Endothelial cell of hepatic sinusoid (primary cell): ENCODE measurements around the gene KPNA4.
"Not testable (repeated sequence)": the region's sequence is repeated elsewhere in the genome, so short reads cannot be mapped to it uniquely, and the experiment has no call there.

Experiments used
- in situ Hi-C: cut with HindIII; loops from 2 replicates; pipeline ENCODE4 v1.10.0; 2017; ENCODE audit warnings: low sequenced_read_pairs

Gene KPNA4

GRCh38 chr3:160565442-160566403 is at the start of gene KPNA4:
Gene KPNA4, minus strand, starts transcription at chr3:160565571. Its CDS starts 289 bp downstream, at chr3:160565282.
- in situ Hi-C loops: no loop called here

DNA sequence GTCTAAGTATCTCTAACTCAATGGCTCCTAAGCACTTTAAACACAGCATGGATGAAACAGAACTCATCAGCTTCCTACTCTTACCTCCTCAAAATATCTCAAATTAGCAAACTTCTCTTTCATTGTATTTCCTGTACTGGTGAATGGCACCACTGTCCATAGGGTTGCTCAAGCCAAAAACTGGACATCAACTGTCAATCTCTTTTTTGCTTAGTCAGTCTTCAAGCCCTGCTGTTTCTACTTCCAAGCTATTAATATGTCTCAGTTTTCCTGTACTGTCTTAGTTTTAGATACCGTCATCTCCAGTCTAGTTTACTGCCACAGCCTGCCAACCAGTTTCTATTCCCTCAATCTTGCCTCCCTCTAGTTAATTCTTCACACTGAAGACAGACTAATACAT is 48.3 kb upstream of the KPNA4 start:
- in situ Hi-C loops: no loop called here

DNA sequence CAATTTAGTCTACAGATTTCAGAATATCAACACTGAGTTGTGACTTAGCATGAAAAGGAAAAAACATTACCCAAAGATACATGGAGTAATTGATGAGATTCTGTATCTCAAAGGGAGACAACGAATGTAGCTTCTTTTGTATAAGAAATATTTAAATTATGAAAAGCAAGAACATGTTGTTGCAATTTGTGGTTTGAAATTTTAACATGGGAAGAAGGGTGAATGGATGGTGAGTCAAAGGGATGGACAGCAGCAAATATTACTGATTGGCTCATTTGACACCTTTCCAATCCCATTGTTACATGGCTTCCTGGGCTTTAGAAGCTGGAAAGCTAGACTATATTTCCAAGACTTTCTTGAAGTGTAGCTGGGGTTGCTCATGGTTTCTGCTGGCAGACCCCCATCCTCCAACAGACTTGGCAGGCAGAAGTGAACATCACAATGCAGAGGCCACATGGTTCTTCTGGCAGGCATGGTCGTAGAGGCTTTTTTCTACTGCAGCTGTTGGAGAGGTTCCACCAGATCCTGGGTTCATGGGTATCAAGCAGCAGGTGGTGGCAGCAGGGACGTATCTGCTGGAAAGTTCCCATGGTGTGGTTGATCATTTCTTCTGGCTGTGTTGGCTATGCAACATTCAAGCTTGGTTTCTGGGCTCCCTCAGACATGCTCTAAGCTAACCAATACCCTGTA is 47.2 kb upstream of the KPNA4 start:
- in situ Hi-C loops: no loop called here

GRCh38 chr3:160611141-160611540 is 45.8 kb upstream of the KPNA4 start:
- in situ Hi-C loops: no loop called here

DNA sequence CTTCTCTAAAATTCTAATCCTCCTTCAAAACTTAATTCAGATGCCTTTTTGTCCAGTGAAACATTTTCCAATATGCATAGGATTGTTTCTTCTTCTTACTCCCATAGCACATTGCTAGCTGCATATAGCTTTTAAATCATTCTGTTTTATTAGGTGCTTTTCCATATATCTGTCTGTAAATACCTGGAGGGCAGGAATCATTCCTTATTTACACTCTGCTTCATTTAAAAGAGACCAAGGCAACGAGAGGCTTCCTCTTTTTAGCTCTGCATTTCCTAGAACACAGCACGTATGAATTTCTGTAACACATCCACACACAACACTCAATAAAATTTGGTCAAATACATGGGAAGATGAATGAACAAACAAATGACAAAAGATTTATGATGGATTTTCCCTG is 43.5 kb upstream of the KPNA4 start:
- in situ Hi-C loops: no loop called here

DNA sequence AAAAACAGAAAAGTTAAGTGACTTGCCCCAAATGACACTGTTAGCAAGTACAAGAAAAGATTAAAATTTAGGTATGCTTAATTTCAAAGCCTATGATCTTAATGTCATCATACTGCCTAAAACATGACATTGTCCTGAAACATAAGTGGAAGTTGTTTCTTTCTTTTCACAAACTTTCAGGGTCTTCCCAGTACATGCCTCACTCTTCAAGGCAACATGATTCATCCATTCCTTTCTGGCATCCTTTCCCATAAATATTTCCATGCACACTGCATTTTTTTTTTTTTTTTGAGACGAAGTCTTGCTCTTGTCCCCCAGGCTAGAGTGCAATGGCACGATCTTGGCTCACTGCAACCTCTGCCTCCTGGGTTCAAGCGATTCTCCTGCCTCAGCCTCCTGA is 42.5 kb upstream of the KPNA4 start:
- in situ Hi-C loops: no loop called here

DNA sequence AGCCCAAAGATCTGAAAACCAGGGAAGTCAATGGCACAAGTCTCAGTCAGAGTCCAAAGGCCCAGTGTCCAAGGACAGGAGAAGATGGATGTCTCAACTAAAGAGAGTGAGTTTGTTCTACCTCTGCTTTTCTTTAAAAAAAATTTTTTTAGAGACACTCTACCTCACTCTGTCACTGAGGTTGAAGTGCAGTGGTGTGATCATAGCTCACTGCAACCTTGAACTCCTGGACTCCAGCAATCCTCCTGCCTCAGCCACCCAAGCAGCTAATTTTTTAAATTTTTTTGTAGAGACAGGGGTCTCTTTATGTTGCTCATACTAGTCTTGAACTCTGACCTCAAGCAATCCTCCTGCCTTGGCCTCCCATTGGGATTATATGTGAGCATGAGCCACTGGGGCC is 39.9 kb upstream of the KPNA4 start:
- in situ Hi-C loops: no loop called here

GRCh38 chr3:160603845-160604244 is 38.5 kb upstream of the KPNA4 start:
- in situ Hi-C loops: not testable (repeated sequence)

DNA sequence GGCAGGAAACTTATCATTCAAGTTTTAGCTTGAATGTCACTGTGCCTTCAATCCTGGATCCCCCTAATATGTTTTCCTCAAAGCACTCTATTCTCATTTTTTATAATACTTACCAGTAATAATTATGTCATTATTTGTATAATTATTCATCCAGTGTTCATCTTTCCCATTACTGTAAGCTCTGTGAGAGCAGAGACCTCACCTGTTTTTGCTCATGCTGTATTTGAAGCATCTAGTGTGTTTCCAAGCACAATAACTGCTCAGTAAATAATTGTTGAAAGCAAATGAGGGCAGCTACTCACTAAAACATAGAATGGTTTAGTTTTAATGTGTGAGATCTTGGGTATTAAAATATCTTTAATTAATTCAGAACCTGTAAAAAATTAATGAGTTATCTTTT is 36.9 kb upstream of the KPNA4 start:
- in situ Hi-C loops: no loop called here

- in situ Hi-C loops: no loop called here
These were observed 35.9 kb upstream of the KPNA4 start for GRCh38 chr3:160601288-160601687.

DNA sequence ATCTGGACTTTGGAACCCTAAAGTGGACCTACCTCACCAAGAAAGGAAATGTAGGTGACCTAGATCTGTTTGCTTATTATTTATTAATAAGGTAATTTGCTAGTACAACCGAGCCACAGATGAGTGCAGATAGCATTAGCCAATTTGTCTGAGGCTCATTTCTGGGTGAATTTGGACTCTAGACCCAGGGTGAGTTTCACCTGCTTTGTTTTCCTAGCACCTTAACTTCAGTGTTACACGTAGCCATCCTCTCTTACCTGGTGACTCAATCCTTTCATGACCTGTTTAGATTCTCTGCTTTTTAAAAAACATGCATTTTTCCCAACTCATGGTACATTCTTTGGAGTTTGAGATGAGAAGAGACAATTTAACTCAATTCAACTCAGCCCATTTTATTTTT is 33.5 kb upstream of the KPNA4 start:
- in situ Hi-C loops: no loop called here

DNA sequence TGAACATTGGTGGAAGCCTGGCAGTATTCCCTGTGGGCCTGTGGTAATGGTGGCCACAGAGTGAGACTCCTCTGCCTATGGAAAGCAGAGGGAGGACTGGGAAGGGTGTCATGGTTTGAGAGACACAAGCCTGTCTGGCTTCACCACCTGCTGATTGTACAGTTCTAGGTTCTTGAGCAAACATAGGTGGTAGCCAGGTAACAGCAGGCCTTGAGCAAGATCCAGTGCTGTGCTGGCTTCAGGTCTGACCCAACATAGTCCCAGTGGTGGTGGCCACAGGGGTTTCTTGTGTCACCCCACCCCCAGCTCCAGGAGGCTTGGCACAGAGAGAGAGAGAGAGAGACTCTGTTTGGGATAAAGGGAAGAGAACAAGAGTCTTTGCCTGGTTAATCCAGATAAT is 22.7 kb upstream of the KPNA4 start:
- in situ Hi-C loops: no loop called here

GRCh38 chr3:160587105-160587504 is 21.7 kb upstream of the KPNA4 start:
- in situ Hi-C loops: no loop called here

DNA sequence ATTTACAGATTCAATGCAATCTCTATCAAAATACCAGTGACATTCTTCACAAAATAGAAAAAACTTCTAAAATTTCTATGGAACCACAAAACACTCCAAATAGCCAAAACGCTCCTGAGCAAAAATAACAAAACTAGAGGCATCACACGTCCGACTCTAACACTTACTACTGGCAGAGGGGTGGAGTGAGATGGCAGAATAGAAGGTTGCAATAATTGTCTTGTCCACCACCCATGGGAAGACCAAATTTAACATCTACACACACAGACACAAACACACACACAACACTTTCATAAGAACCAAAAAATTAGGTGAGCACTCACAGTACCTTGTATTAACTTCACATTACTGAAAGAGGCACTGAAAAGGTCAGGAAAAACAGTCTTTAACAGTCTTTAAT is 21.3 kb upstream of the KPNA4 start:
- in situ Hi-C loops: no loop called here

DNA sequence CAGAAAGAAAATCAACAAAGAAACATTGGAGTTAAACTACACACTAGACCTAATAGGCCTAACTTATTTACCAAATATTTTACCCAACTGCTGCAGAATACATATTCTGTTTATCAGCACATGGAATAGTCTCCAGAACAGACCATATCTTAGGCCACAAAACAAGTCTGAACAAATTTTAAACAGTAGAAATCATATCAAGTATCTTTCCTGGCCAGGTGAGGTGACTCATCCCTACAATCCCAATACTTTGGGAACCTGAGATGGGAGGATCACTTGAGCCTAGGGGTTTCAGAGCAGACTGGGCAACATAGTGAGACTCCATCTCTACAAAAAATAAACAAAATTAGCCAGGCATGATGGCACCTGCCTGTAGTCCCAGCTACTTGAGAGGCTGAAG is 18.1 kb upstream of the KPNA4 start:
- in situ Hi-C loops: no loop called here

DNA sequence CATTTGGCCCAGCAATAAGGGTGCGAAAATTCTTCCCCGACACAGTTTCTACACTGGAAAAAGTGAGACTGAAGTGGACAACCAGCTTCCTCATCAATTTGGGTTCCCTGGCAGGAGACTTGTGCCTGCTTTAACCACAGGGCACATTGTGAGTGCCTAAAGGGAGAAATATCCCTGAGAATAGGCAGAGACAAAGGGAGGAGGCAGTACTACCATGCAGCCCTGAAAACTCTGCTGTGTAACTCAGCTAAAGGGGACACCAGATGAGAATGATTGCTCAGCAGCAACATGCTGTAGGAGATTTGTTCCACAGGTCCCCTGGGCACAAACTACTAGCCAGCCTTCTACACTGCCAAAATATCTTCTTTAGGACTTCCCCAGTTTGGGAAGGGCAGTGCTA is 15.6 kb upstream of the KPNA4 start:
- in situ Hi-C loops: no loop called here

- in situ Hi-C loops: no loop called here
These were observed 12.3 kb upstream of the KPNA4 start for GRCh38 chr3:160577556-160578195.

- in situ Hi-C loops: no loop called here
These were observed 11.7 kb upstream of the KPNA4 start for GRCh38 chr3:160577093-160577492.

DNA sequence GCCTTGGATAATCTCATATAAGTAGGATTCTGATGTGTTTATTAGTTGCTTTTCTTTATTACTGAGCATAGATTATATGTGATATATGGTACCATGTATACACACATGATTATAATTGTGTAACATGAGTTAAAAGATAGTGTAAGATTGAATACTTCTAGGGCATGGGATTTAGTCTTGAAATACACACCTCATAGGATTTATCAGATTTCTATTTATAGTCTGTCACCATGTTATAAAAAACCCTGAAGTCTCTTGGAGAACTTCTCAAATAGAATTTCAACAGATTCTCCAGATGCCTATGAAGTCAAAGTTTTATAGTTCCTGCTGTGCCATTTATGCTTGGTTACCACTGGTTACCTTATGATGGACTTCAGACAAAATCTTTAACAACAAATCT is 11.2 kb upstream of the KPNA4 start:
- in situ Hi-C loops: no loop called here

DNA sequence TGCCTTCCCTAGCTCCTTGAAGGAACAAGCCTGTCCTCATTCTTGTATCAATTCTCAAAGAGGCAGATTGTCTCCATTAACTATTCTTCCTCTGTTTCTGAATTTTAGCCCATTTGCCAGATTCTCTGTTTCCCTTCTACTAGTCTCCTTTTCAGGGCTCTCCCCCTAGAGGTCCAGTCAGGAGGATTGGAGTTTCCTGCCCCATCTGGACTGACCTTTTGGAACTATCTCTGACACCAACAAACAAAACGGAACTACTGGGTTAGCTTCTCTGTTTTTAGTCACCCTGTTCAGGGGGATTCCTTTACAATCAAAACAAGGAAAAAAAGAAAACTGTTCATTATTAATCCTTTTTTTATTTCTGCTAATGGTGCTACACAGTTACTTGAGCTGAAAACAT is 10.2 kb upstream of the KPNA4 start:
- in situ Hi-C loops: no loop called here

- in situ Hi-C loops: no loop called here
These were observed 9.3 kb upstream of the KPNA4 start for GRCh38 chr3:160574636-160575035.
